ENCODE data around the gene ZFP62.

DNA sequence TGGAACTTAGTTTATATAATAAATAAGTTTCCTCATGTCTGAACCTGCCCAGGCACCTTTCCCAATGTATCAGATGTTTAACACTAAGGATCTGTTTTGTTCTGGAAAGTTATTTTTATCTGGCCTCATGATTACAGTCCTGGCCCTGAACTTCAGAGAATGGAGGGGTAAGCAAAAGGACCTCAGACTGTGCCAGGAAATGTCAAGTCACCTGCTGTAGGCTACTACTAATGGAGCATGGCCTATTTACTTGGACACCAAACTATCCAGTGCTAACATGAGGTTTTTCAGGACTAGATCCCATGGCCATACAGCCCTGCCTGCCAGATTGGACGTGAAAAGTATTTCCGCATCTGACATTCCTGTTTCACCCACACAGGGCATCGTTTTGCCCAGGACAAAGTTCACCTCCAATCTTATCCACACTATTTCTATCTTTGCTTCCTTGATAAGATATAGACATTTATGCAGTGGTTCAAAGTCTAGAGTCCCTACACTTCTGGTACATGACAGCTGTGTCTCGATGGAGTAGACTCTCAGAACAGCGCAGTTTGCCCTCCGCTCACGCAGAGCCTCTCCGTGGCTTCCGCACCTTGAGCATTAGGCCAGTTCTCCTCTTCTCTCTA, 37.7 kb upstream of the ZFP62 start, which contains the start of gene BTNL8:
- TF ChIP-seq POLR2AphosphoS5 (IDR thresholded peaks at IDR 0.05; ENCODE audit: borderline replicate concordance, low read depth, low read length): no peak
- TF ChIP-seq FOXP2 (optimal IDR thresholded peaks at IDR 0.05; ENCODE audit: control extremely low read depth, extremely low read length, insufficient read depth): no peak
- TF ChIP-seq EZH2 (IDR thresholded peaks at IDR 0.05): no peak

Data from SK-N-MC (cell line).